Stimulated activated CD8-positive, alpha-beta memory T cell treated with anti-CD3 and anti-CD28 coated beads, Interleukin-7, amount 100 ng/mL, for 4 hours (primary cell): ENCODE data around the gene LIF.
"Not testable (repeated sequence)": the region's sequence is repeated elsewhere in the genome, so short reads cannot be mapped to it uniquely, and the experiment has no call there.

Experiments
- DNase-seq, 2 donors: peaks; one replicate each; pipeline ENCODE4 v3.0.0-alpha.2; 2020; ENCODE audit warnings: low read depth in 2 of 2

LIF gene

GRCh38 chr22:30243661-30244060 lies 2.9 kb downstream of the LIF start:
- no peak for DNase-seq

- no peak for DNase-seq
Measured at GRCh38 chr22:30241576-30242371, 4.8 kb downstream of the LIF start.

GRCh38 chr22:30240541-30241417 lies 5.8 kb downstream of the LIF start:
- DNase-seq = no peak

- no peak for DNase-seq
Measured at GRCh38 chr22:30239488-30240405, 6.8 kb downstream of the LIF start.

GRCh38 chr22:30238661-30239487 lies 7.7 kb downstream of the LIF start:
- no peak for DNase-seq

- no peak for DNase-seq
Measured at GRCh38 chr22:30238136-30238535, 8.4 kb downstream of the LIF start.

- no peak for DNase-seq
Measured at GRCh38 chr22:30236875-30237274, 9.7 kb downstream of the LIF start.

- no peak for DNase-seq
Measured at GRCh38 chr22:30235687-30236170, 10.8 kb downstream of the LIF start.

GRCh38 chr22:30234786-30235470 lies 11.6 kb downstream of the LIF start:
- no peak for DNase-seq

GRCh38 chr22:30234325-30234724 lies 12.2 kb downstream of the LIF start:
- DNase-seq = not testable (repeated sequence)

GRCh38 chr22:30233582-30233981 lies 13.0 kb downstream of the LIF start:
- no peak for DNase-seq

- no peak for DNase-seq
Measured at GRCh38 chr22:30232716-30233218, 13.8 kb downstream of the LIF start.

GRCh38 chr22:30230787-30231461 lies 15.6 kb downstream of the LIF start:
- no peak for DNase-seq

- DNase-seq = no peak
Measured at GRCh38 chr22:30230330-30230729, 16.2 kb downstream of the LIF start.

GRCh38 chr22:30228509-30229359 lies 17.8 kb downstream of the LIF start:
- DNase-seq = no peak

- DNase-seq = no peak
Measured at GRCh38 chr22:30227438-30228228, 18.9 kb downstream of the LIF start.

GRCh38 chr22:30226192-30226832 lies 20.2 kb downstream of the LIF start:
- no peak for DNase-seq
